Panc1 (cell line): Measurements from ENCODE around the gene CLEC16A.

Source experiments
- REST ChIP-seq, 2 experiments: IDR thresholded peaks; 2 replicates each; pipeline ENCODE4 v1.6.1; 2011 to 2012; ENCODE audit warnings: low read depth in 2 of 2, control low read depth in 1 of 2, low read length in 1 of 2, mild to moderate bottlenecking in 1 of 2, moderate library complexity in 1 of 2; ENCODE audit not compliant: insufficient read depth in 1 of 2
- SIN3A ChIP-seq: IDR thresholded peaks from 2 replicates; pipeline ENCODE4 v1.6.1; 2012; ENCODE audit warnings: low read depth, mild to moderate bottlenecking, low read length, moderate library complexity, borderline replicate concordance; ENCODE audit not compliant: insufficient read depth
- TF ChIP-seq, protein P1 (sequence below): fragments of 450-650 bp; IDR thresholded peaks from 2 replicates; pipeline ENCODE4 v1.5.1; 2017; ENCODE audit warnings: mild to moderate bottlenecking

DNA sequence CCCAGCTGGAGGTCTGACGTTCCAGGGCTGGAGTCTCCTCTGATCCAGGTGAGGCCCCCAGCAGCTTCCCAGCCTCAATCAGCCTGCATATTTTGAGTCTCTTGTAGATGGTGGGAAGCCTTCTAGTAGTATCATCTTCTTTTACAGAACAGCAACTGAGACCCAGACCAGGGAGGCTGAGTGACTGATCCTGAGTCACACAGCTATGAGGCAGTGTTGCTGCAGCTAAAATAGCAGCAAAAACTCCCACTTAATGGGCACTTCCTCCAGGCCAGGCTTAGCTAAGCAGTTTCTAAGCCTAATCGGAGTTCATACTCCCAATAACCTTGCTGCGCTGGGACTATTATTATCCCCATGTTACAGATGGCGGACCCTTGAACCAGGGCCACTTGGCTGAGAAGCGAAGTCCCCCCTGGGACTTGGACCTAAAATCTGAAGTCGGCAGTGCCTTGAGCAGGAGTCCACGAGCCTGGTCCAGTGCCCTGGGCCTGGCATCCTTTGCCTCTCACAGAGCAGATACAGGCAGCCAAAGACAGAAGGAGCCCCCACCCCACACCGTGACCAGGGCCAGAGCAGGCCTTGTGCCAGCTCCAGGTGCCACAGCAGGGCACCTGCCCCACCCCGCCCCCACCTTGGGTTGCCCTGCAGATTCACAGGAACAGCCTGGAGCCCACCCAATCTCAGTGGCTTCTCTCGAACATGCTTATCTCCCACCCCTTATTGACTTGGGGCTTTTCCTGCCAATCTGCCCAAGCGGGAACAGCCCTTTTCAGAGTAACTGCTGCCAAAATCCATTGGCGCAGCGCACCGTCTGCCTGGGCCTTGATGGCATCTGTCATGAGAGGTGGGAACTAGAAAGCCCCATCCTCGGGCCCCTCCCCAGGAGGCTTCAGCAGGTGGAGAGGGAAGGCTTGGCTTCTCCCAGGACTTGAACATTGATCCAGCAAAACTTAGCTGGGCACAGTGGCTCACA is 246.5 kb downstream of the CLEC16A start:
- TF ChIP-seq, protein P1, sequence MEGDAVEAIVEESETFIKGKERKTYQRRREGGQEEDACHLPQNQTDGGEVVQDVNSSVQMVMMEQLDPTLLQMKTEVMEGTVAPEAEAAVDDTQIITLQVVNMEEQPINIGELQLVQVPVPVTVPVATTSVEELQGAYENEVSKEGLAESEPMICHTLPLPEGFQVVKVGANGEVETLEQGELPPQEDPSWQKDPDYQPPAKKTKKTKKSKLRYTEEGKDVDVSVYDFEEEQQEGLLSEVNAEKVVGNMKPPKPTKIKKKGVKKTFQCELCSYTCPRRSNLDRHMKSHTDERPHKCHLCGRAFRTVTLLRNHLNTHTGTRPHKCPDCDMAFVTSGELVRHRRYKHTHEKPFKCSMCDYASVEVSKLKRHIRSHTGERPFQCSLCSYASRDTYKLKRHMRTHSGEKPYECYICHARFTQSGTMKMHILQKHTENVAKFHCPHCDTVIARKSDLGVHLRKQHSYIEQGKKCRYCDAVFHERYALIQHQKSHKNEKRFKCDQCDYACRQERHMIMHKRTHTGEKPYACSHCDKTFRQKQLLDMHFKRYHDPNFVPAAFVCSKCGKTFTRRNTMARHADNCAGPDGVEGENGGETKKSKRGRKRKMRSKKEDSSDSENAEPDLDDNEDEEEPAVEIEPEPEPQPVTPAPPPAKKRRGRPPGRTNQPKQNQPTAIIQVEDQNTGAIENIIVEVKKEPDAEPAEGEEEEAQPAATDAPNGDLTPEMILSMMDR = no peak
- TF ChIP-seq REST (IDR thresholded peaks at IDR 0.05; ENCODE audit: insufficient read depth in 1 of 2, low read depth in 2 of 2, low read length in 1 of 2) (no peak), SIN3A (no peak)
